T-cell (primary cell): Measurements from ENCODE around the gene MTHFR. TPM values are rescaled to one million over a fixed set of nuclear protein-coding genes. Genes with fewer than 3 reads are reported as not detected.
A peak's percentile ranks its signal among the peaks of the same experiment; 100 is the strongest.

Experiments
- ATAC-seq, 4 experiments: fragments of 200-7000 bp in 3 of 4; fragments of 150-1000 bp in 1 of 4; cut with Tn5 transposase; replicated peaks in 1 of 4; 1 replicate in 3 of 4; 2 replicates in 1 of 4; pipeline ENCODE4 v1.10.0; 2021; ENCODE audit warnings: moderate library complexity in 3 of 4, mild to moderate bottlenecking in 2 of 4, moderate number of reproducible peaks in 1 of 4
- CTCF ChIA-PET, 2 donors: fragments of 300-600 bp; sonication (Branson Sonifier 250); formaldehyde crosslinking; loops; one replicate each; lab custom pipeline; 2022; ENCODE audit warnings: antibody characterized with exemption in 2 of 2; lab: Charles Lee
- POLR2A ChIA-PET, 2 donors: fragments of 300-600 bp; sonication (Branson Sonifier 250); formaldehyde crosslinking; loops; one replicate each; lab custom pipeline; 2022; ENCODE audit warnings: antibody characterized with exemption in 2 of 2; lab: Charles Lee
- DNase-seq, 35 experiments: peaks; one replicate each; pipeline versions ENCODE4 v3.0.0 to v3.0.0-alpha.2; 2013 to 2023
- H3K27ac ChIP-seq: one replicate; pipeline ENCODE4 v1.5.1; 2013; ENCODE audit warnings: low read length
- H3K27me3 ChIP-seq, 2 experiments: replicated peaks in 1 of 2; 1 replicate in 1 of 2; 2 replicates in 1 of 2; pipeline versions ENCODE4 v1.6.1 to v1.7.0; 2013; ENCODE audit warnings: low read length in 1 of 2, mixed read lengths in 1 of 2; ENCODE audit not compliant: control insufficient read depth in 2 of 2, insufficient read depth in 2 of 2; ENCODE audit errors: extremely low read depth in 1 of 2
- H3K36me3 ChIP-seq, 2 donors: 1 replicate in 1 of 2; 2 replicates in 1 of 2; pipeline versions ENCODE4 v1.6.1 to v1.7.0; 2013; ENCODE audit warnings: low read length in 1 of 2; ENCODE audit not compliant: control insufficient read depth in 2 of 2, insufficient read depth in 1 of 2; ENCODE audit errors: extremely low read depth in 1 of 2
- H3K4me1 ChIP-seq, 2 experiments: 1 replicate in 1 of 2; 2 replicates in 1 of 2; pipeline versions ENCODE4 v1.6.1 to v1.7.0; 2013; ENCODE audit warnings: low read length in 2 of 2, mixed read lengths in 1 of 2; ENCODE audit not compliant: insufficient read depth in 2 of 2, control insufficient read depth in 1 of 2; ENCODE audit errors: extremely low read depth in 1 of 2
- H3K4me3 ChIP-seq, 2 donors: 1 replicate in 1 of 2; 2 replicates in 1 of 2; pipeline versions ENCODE4 v1.5.1 to v1.7.0; 2013; ENCODE audit warnings: mild to moderate bottlenecking in 2 of 2, low read length in 1 of 2, moderate library complexity in 1 of 2; ENCODE audit not compliant: control insufficient read depth in 1 of 2; ENCODE audit errors: extremely low read depth in 1 of 2
- H3K9me3 ChIP-seq: 2 replicates; pipeline ENCODE4 v1.7.0; 2013
- H3K27ac Mint-ChIP-seq, 2 donors: one replicate each; pipeline ENCODE4 v1.8.0; 2020 to 2021; ENCODE audit warnings: mild to moderate bottlenecking in 2 of 2, mixed read lengths in 2 of 2
- H3K27me3 Mint-ChIP-seq, 2 donors: one replicate each; pipeline ENCODE4 v1.8.0; 2021 to 2022; ENCODE audit warnings: mixed read lengths in 2 of 2
- H3K36me3 Mint-ChIP-seq: one replicate; pipeline ENCODE4 v1.8.0; 2021; ENCODE audit warnings: mixed read lengths
- H3K4me1 Mint-ChIP-seq, 3 donors: one replicate each; pipeline ENCODE4 v1.8.0; 2020 to 2022; ENCODE audit warnings: mixed read lengths in 3 of 3, mild to moderate bottlenecking in 1 of 3
- H3K4me3 Mint-ChIP-seq, 3 donors: one replicate each; pipeline ENCODE4 v1.8.0; 2020 to 2022; ENCODE audit warnings: mild to moderate bottlenecking in 3 of 3, mixed read lengths in 3 of 3, moderate library complexity in 3 of 3
- H3K9me3 Mint-ChIP-seq, 3 donors: one replicate each; pipeline ENCODE4 v1.8.0; 2020 to 2022; ENCODE audit warnings: mixed read lengths in 3 of 3
- WGBS: methylation state at CpG from one replicate; pipeline ENCODE4 v1.1.5; 2013; ENCODE audit warnings: missing lambda C conversion rate; ENCODE audit not compliant: insufficient coverage; 5-methylcytosine and 5-hydroxymethylcytosine counted together
- total RNA-seq, 35 experiments: library from RNA in 6 of 35; stranded (reverse) in 6 of 35; fragments of 120-200 nt in 1 of 35; gene quantifications; one replicate each; pipeline versions ENCODE4 v1.2.1 to v1.2.4 and lab custom pipeline; 2013 to 2026

The MTHFR gene
- total RNA-seq, 5 donors from 2014 or later (not counting 1 experiment from before 2014, with no cell fraction given) = 40.2 to 62.2 (median 48.2) TPM

DNA sequence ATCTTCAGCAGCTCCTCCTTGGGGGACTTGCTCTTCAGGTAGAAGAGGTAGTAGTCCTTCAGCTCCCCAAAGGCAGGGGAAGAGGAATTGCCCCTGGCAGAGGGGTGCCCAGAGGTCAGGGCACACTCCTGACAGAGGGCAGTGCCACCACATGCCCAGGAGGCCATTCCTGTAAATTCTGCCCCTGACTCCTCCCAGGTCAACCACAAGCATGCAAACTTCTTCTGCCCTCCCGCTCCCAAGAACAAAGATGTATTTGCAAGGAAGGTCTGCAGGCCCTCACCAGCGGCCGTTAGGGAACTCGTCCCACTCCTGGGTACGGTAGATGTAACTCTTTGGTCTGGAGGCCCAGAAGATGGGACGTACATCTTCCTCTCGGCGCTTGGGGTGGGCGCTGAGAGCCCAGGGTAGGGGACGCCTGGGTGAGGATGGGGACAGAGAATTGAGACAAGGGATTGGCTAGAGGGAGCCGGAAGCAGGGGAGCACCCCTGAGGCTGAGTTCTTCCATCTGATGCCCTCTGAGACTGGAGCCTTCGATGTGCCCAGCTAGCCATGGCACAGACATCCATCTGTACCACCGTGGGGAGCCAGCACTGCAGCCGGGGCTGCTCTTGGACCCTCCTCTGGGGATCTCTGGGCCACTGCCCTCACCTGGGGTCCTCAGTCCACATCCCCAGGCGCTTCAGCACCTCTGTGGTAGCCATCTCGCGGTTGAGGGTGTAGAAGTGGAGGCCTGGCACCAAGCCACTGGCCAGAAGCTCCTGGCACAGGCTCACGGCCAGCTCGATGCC is 11.1 kb downstream of the MTHFR start:
- no peaks in the 10 kb centered on the region for H3K4me1 Mint-ChIP-seq
- WGBS = 92% methylated on average over 18 of the region's 19 CpGs
- no peaks in the 10 kb centered on the region for H3K27me3 Mint-ChIP-seq
- no peaks in the 10 kb centered on the region for H3K9me3 Mint-ChIP-seq
- no peak overlapping the region for H3K4me3 ChIP-seq
- peaks cover 32% of the 10 kb centered on the region for H3K36me3 Mint-ChIP-seq
- H3K4me1 ChIP-seq = no peaks in the 10 kb centered on the region
- no peak overlapping the region for H3K4me3 Mint-ChIP-seq
- no peaks in the 10 kb centered on the region for H3K9me3 ChIP-seq
- ATAC-seq (no peak), DNase-seq (no peak)
- no peak overlapping the region for H3K27ac ChIP-seq
- H3K27me3 ChIP-seq = no peaks in the 10 kb centered on the region
- CTCF ChIA-PET = no interaction called here
- H3K36me3 ChIP-seq = peaks cover 9 to 66% of the 10 kb centered on the region in 2 donors
- no peak overlapping the region for H3K27ac Mint-ChIP-seq
- POLR2A ChIA-PET = no interaction called here

DNA sequence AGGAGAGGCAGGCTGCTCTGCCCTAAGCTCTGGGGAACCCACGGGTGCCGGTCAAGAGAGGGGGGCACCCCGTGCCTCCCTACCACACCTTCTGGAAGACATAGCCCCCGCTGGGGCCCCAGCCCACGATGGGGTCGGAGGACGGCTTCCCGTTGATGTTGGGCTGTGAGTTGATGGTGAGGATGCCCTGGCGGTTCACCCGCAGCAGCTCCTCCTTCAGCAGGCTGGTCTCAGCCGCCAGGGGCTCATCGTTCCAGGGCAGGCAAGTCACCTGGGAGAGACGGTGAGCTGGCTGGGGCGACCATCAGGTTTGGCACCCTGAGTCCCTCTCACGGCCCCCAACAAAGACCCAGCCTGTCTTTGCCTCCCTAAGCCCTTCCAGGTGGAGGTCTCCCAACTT is 11.9 kb downstream of the MTHFR start:
- CTCF ChIA-PET = no interaction called here
- Histone ChIP-seq H3K27ac (no peak overlapping the region), H3K4me3 (no peak overlapping the region), H3K27me3 (no peaks in the 10 kb centered on the region), H3K4me1 (no peaks in the 10 kb centered on the region), H3K9me3 (no peaks in the 10 kb centered on the region), H3K36me3 (peaks cover 9 to 59% of the 10 kb centered on the region in 2 donors)
- no peak for DNase-seq
- no peak overlapping the region for H3K4me3 Mint-ChIP-seq
- no peaks in the 10 kb centered on the region for H3K27me3 Mint-ChIP-seq
- POLR2A ChIA-PET = no interaction called here
- no peaks in the 10 kb centered on the region for H3K4me1 Mint-ChIP-seq
- 94% methylated on average over 7 of the region's 15 CpGs for WGBS
- no peaks in the 10 kb centered on the region for H3K9me3 Mint-ChIP-seq
- ATAC-seq = no peak
- no peak overlapping the region for H3K27ac Mint-ChIP-seq
- H3K36me3 Mint-ChIP-seq = peaks cover 32% of the 10 kb centered on the region

DNA sequence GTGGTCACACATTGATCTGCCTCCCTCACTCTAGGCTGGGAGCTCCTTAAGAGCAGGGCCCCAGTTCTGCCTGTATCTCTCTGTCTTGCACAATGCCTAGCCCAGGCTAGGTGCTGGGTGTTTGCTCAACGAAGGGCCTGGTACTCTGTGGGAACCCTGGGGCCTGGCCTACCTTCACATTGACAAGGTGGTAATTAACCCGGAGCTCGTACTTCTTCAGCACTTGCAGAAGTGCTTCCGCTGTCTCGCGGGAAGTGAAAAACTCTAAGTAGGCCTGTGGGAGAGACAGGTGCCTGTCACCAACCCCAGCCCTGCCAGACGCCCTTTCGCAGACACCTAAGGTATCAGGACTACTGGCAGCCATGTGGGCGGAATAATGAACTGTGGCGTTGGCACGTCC is 13.7 kb downstream of the MTHFR start:
- Mint-ChIP-seq H3K27me3 (no peaks in the 10 kb centered on the region), H3K36me3 (peaks cover 32% of the 10 kb centered on the region), H3K4me3 (no peak overlapping the region), H3K4me1 (no peaks in the 10 kb centered on the region), H3K27ac (no peak overlapping the region), H3K9me3 (no peaks in the 10 kb centered on the region)
- ATAC-seq (no peak), DNase-seq (no peak)
- H3K4me1 ChIP-seq = no peaks in the 10 kb centered on the region
- H3K36me3 ChIP-seq = peaks cover 9 to 59% of the 10 kb centered on the region in 2 donors
- H3K27me3 ChIP-seq = no peaks in the 10 kb centered on the region
- WGBS = 93% methylated on average over 8 of the region's 11 CpGs
- H3K9me3 ChIP-seq = no peaks in the 10 kb centered on the region
- no peak overlapping the region for H3K27ac ChIP-seq
- ChIA-PET POLR2A (no interaction called here), CTCF (interaction anchor here in 1 of 2 donors (0.6 kb wide), 1 partner anchor 836 kb away, joined by 5 read pairs; no protein-coding TSS in a partner anchor)
- no peak overlapping the region for H3K4me3 ChIP-seq

DNA sequence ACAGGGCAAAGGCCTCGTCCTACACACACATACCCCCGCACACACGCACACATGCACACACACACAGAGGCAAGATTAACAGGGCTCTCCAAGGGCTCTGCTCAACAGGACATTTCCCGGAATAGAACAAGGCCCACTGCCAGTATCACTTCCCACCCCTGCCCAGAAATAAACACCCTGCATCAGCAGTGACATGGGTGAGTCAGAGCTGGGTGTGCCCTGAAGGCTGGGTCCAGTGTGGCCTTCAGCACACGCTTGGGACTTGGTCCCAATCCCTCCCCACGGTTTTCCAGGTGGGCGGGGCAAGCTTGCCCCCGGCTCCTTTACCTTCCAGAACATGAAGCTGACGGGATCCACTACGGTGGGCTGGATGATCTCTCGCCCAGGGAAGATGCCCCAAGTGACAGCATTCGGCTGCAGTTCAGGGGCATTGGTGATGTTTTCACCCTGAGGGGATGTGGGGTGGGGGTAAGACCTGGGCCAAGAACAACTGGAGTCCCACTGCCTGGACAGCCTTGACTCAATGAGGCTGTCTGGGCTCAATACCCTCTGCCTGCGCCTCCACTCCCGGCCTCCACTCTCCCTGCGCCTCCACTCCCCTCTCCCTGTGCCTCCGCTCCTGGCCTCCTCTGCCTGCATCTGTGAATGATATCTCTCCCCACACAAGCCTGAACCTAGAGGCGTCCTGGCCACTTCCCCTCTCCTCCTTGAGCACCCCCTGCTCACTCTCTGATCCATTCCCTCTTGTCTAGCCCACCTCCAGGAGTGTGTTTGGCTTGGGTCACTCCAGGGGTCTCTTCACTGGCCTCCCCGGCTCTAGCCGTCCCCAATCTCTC is 14.7 kb downstream of the MTHFR start:
- peaks cover 29% of the 10 kb centered on the region for H3K36me3 Mint-ChIP-seq
- no peak overlapping the region for H3K4me3 Mint-ChIP-seq
- no peak overlapping the region for H3K27ac Mint-ChIP-seq
- ChIA-PET CTCF (no interaction called here), POLR2A (no interaction called here)
- Histone ChIP-seq H3K27me3 (no peaks in the 10 kb centered on the region), H3K36me3 (peaks cover 9 to 52% of the 10 kb centered on the region in 2 donors), H3K27ac (no peak overlapping the region), H3K9me3 (no peaks in the 10 kb centered on the region), H3K4me3 (no peak overlapping the region), H3K4me1 (no peaks in the 10 kb centered on the region)
- H3K9me3 Mint-ChIP-seq = no peaks in the 10 kb centered on the region
- 92% methylated on average over 16 of the region's 19 CpGs for WGBS
- no peak for ATAC-seq
- peaks cover 0 to 2% (median 0%) of the 10 kb centered on the region in 3 donors for H3K4me1 Mint-ChIP-seq
- DNase-seq = peak in 1 of 35 experiments; percentile 33
- H3K27me3 Mint-ChIP-seq = no peaks in the 10 kb centered on the region

DNA sequence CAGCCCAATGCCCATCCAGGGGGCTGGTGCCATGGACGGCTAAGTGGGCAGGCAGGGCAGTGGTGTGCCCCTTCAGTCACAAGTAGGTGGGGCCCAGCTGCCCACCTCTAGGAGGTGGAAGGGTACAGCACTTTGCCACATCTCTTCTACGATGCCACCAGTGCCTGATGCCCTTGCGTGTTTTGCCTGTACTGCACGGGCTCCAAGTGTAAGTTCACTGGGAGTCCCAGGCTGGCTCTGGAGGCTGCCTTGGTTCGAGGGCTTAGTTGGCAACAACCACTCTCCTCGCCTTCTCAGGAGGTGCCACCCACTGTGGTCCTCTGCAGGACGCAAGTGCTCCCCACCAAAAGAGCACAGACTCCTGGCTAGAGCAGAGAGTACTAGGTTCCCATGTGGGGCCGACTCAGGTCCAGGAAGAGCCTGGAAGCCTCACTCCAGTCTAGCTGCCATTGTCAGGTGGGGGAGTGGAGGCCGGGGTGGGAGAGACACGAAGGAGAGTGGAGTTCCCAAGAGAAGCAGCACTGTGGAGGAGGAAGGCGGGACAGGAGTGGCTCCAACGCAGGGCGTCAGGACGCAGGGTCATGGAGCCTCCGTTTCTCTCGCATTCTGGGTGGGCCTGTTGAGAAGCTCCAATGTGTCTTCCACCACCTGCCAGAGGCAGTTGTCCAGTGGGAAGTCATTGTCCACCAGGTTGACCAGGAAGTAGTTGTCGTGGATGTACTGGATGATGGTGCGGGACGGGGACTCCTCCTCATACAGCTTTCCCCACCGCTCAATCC is 15.5 kb downstream of the MTHFR start:
- Mint-ChIP-seq H3K36me3 (peaks cover 23% of the 10 kb centered on the region), H3K27ac (no peak overlapping the region), H3K9me3 (no peaks in the 10 kb centered on the region), H3K4me1 (peaks cover 0 to 5% (median 3%) of the 10 kb centered on the region in 3 donors), H3K4me3 (no peak overlapping the region), H3K27me3 (no peaks in the 10 kb centered on the region)
- H3K4me3 ChIP-seq = no peak overlapping the region
- H3K9me3 ChIP-seq = no peaks in the 10 kb centered on the region
- no peak for DNase-seq
- peaks cover 0 to 2% of the 10 kb centered on the region in 2 experiments for H3K4me1 ChIP-seq
- WGBS = 88% methylated on average over 16 of the region's 20 CpGs
- POLR2A ChIA-PET = no interaction called here
- ATAC-seq = no peak
- H3K36me3 ChIP-seq = peaks cover 9 to 44% of the 10 kb centered on the region in 2 donors
- CTCF ChIA-PET = no interaction called here
- H3K27me3 ChIP-seq = no peaks in the 10 kb centered on the region
- H3K27ac ChIP-seq = no peak overlapping the region
